ENCODE results near the gene GREB1. TPM values are rescaled to one million over a fixed set of nuclear protein-coding genes. Genes with fewer than 3 reads are reported as not detected.

Gene GREB1
- total RNA-seq, 1 experiment from 2014 or later, result 6.2 TPM

GRCh38 chr2:11644293-11644692 is 110.4 kb downstream of the GREB1 start:
- BruUV-seq (replicated peaks), result no TSS peak
- no peak for TF ChIP-seq ELF1 (IDR thresholded peaks at IDR 0.05; ENCODE audit: borderline replicate concordance, low read depth)
- no peak for TF ChIP-seq CBX3 (IDR thresholded peaks at IDR 0.05; ENCODE audit: low read depth)
- no peak for TF ChIP-seq SP1 (IDR thresholded peaks at IDR 0.05; ENCODE audit: low read depth)
- no peak for TF ChIP-seq CEBPB (IDR thresholded peaks at IDR 0.05; ENCODE audit: low read depth)
- TF ChIP-seq ZFX (IDR thresholded peaks at IDR 0.05), result no peak
- TF ChIP-seq POLR2AphosphoS5 (IDR thresholded peaks at IDR 0.05; ENCODE audit: low read depth, low read length), result no peak
- Histone ChIP-seq H3K36me3 (ENCODE audit: control insufficient read depth in 1 of 2, insufficient read depth in 2 of 2, low read length in 2 of 2) (no peaks in the 10 kb centered on the region), H3K4me3 (replicated peaks in 1 of 2; ENCODE audit: low read depth in 1 of 2, low read length in 2 of 2) (no peak overlapping the region), H3K9ac (ENCODE audit: low read length) (no peak overlapping the region), H3K79me2 (ENCODE audit: insufficient read depth, low read length) (no peaks in the 10 kb centered on the region), H3K27ac (ENCODE audit: low read depth, low read length) (no peak overlapping the region), H3K27me3 (ENCODE audit: insufficient read depth, low read length) (no peaks in the 10 kb centered on the region), H4K20me1 (ENCODE audit: insufficient read depth) (no peaks in the 10 kb centered on the region), H3K4me1 (ENCODE audit: control insufficient read depth in 1 of 2, insufficient read depth in 2 of 2, low read length in 2 of 2) (no peaks in the 10 kb centered on the region), H3K9me3 (ENCODE audit: control insufficient read depth in 1 of 2, insufficient read depth in 1 of 2, low read depth in 1 of 2, low read length in 2 of 2) (no peaks in the 10 kb centered on the region), H2AFZ (ENCODE audit: low read depth, low read length, poor library complexity, severe bottlenecking) (no peak overlapping the region), H3K4me2 (ENCODE audit: low read length) (no peak overlapping the region), H3K9me2 (ENCODE audit: insufficient read depth) (no peaks in the 10 kb centered on the region)
- ATAC-seq (no peak), DNase-seq (ENCODE audit: low read depth, low spot score) (no peak)
- RAD21 ChIA-PET (ENCODE audit: low non-redundant PET in 1 of 2, low total read pairs in 2 of 2, uncharacterized antibody in 2 of 2, unreplicated experiment in 2 of 2), result no interaction called here
- POLR2A ChIA-PET, result no interaction called here
- intact Hi-C loops (cut with micrococcal nuclease), result no loop called here
- CTCF ChIA-PET, result no interaction called here

- no peaks in the 10 kb centered on the region for H3K9me2 ChIP-seq (ENCODE audit: insufficient read depth)
- no peak overlapping the region for H3K27ac ChIP-seq (ENCODE audit: low read depth, low read length)
- POLR2A ChIA-PET, result no interaction called here
- H3K4me3 ChIP-seq (replicated peaks in 1 of 2; ENCODE audit: low read depth in 1 of 2, low read length in 2 of 2), result no peak overlapping the region
- ATAC-seq (no peak), DNase-seq (ENCODE audit: low read depth, low spot score) (no peak)
- no peak overlapping the region for H3K4me2 ChIP-seq (ENCODE audit: low read length)
- H3K9me3 ChIP-seq (ENCODE audit: control insufficient read depth in 1 of 2, insufficient read depth in 1 of 2, low read depth in 1 of 2, low read length in 2 of 2), result no peaks in the 10 kb centered on the region
- TF ChIP-seq FOSL1 (IDR thresholded peaks at IDR 0.05; ENCODE audit: low read depth) (no peak), JUND (IDR thresholded peaks at IDR 0.05) (no peak), EZH2 (IDR thresholded peaks at IDR 0.05) (no peak), POLR2AphosphoS5 (IDR thresholded peaks at IDR 0.05; ENCODE audit: low read depth, low read length) (no peak), ELF1 (IDR thresholded peaks at IDR 0.05; ENCODE audit: borderline replicate concordance, low read depth) (no peak)
- intact Hi-C loops (cut with micrococcal nuclease), result no loop called here
- no peak overlapping the region for H3K9ac ChIP-seq (ENCODE audit: low read length)
- H3K79me2 ChIP-seq (ENCODE audit: insufficient read depth, low read length), result no peaks in the 10 kb centered on the region
- H4K20me1 ChIP-seq (ENCODE audit: insufficient read depth), result no peaks in the 10 kb centered on the region
- RAD21 ChIA-PET (ENCODE audit: low non-redundant PET in 1 of 2, low total read pairs in 2 of 2, uncharacterized antibody in 2 of 2, unreplicated experiment in 2 of 2), result no interaction called here
- H3K4me1 ChIP-seq (ENCODE audit: control insufficient read depth in 1 of 2, insufficient read depth in 2 of 2, low read length in 2 of 2), result no peaks in the 10 kb centered on the region
- no peaks in the 10 kb centered on the region; the same call in 1 of the 2 replicates for H3K27me3 ChIP-seq (ENCODE audit: insufficient read depth, low read length)
- CTCF ChIA-PET, result interaction anchor here (1.8 kb wide), 1 partner anchor 514 kb away, joined by 4 read pairs; a partner anchor contains a TSS
- no peaks in the 10 kb centered on the region for H3K36me3 ChIP-seq (ENCODE audit: control insufficient read depth in 1 of 2, insufficient read depth in 2 of 2, low read length in 2 of 2)
- H2AFZ ChIP-seq (ENCODE audit: low read depth, low read length, poor library complexity, severe bottlenecking), result no peak overlapping the region
- BruUV-seq (replicated peaks), result no TSS peak
Measured at GRCh38 chr2:11646530-11646929, 112.7 kb downstream of the GREB1 start.
